B cell (primary cell): Measurements from ENCODE around the gene SEMA3G. TPM values are rescaled to one million over a fixed set of nuclear protein-coding genes. Genes with fewer than 3 reads are reported as not detected.

ENCODE experiments used
- ATAC-seq: fragments of 200-7000 bp; cut with Tn5 transposase; one replicate; pipeline ENCODE4 v1.10.0; 2021; ENCODE audit warnings: low read depth, mild to moderate bottlenecking, moderate number of reproducible peaks, moderate library complexity
- CTCF ChIA-PET: fragments of 350-600 bp; sonication (Branson Sonifier 250); formaldehyde crosslinking; loops from one replicate; lab custom pipeline; 2021; ENCODE audit warnings: antibody characterized with exemption, inconsistent platforms; lab: Charles Lee
- POLR2A ChIA-PET: fragments of 350-600 bp; sonication (Branson Sonifier 250); formaldehyde crosslinking; loops from one replicate; lab custom pipeline; 2021; ENCODE audit warnings: antibody characterized with exemption; lab: Charles Lee
- DNase-seq: peaks from one replicate; pipeline ENCODE4 v3.0.0; 2013
- H2AFZ ChIP-seq: 2 replicates; pipeline ENCODE4 v1.6.1; 2012; ENCODE audit warnings: mild to moderate bottlenecking, low read depth, low read length; ENCODE audit not compliant: insufficient read depth, poor library complexity, severe bottlenecking
- H3K27ac ChIP-seq, 2 donors: 1 replicate in 1 of 2; 2 replicates in 1 of 2; pipeline ENCODE4 v1.5.1; 2012 to 2013; ENCODE audit warnings: low read length in 2 of 2, mild to moderate bottlenecking in 2 of 2, moderate library complexity in 1 of 2
- H3K27me3 ChIP-seq, 4 experiments: fragments of 200-600 bp in 1 of 4; sonication (generic) in 1 of 4; replicated peaks in 1 of 4; 1 replicate in 2 of 4; 2 replicates in 2 of 4; pipeline versions ENCODE4 v1.6.1 to v1.7.0; 2013 to 2016; ENCODE audit warnings: low read length in 3 of 4, mild to moderate bottlenecking in 2 of 4, mixed read lengths in 1 of 4, moderate library complexity in 1 of 4; ENCODE audit not compliant: insufficient read depth in 4 of 4, control insufficient read depth in 3 of 4; ENCODE audit errors: control extremely low read depth in 1 of 4
- H3K36me3 ChIP-seq, 2 experiments: replicated peaks in 1 of 2; 1 replicate in 1 of 2; 2 replicates in 1 of 2; pipeline versions ENCODE4 v1.6.1 to v1.7.1; 2013; ENCODE audit warnings: low read length in 1 of 2; ENCODE audit not compliant: insufficient read depth in 2 of 2, control insufficient read depth in 1 of 2; ENCODE audit errors: control extremely low read depth in 1 of 2, extremely low read depth in 1 of 2
- H3K4me1 ChIP-seq, 2 donors: fragments of 200-600 bp in 1 of 2; sonication (generic) in 1 of 2; 1 replicate in 1 of 2; 2 replicates in 1 of 2; pipeline versions ENCODE4 v1.5.1 to v1.6.1; 2013 to 2017; ENCODE audit warnings: low read length in 2 of 2; ENCODE audit not compliant: control insufficient read depth in 2 of 2, insufficient read depth in 2 of 2
- H3K4me2 ChIP-seq: replicated peaks from 2 replicates; pipeline ENCODE3; 2012; ENCODE audit warnings: mild to moderate bottlenecking, low read depth, low read length; ENCODE audit not compliant: poor library complexity, severe bottlenecking
- H3K4me3 ChIP-seq, 5 experiments: fragments of 200-600 bp in 1 of 5; sonication (generic) in 1 of 5; 1 replicate in 3 of 5; 2 replicates in 2 of 5; pipeline versions ENCODE4 v1.5.1 to v1.7.0; 2011 to 2016; ENCODE audit warnings: low read length in 4 of 5, mild to moderate bottlenecking in 4 of 5, low read depth in 2 of 5, control low read depth in 1 of 5, moderate library complexity in 1 of 5; ENCODE audit not compliant: insufficient read depth in 1 of 5; ENCODE audit errors: control extremely low read depth in 1 of 5, extremely low read depth in 1 of 5
- H3K79me2 ChIP-seq: fragments of 200-600 bp; sonication (generic); one replicate; pipeline ENCODE4 v1.6.0; 2016; ENCODE audit warnings: low read length; ENCODE audit not compliant: control insufficient read depth, insufficient read depth
- H3K9ac ChIP-seq: fragments of 200-600 bp; sonication (generic); 2 replicates; pipeline ENCODE4 v1.6.1; 2017; ENCODE audit warnings: mild to moderate bottlenecking, low read length, moderate library complexity
- H3K9me3 ChIP-seq, 3 donors: one replicate each; pipeline versions ENCODE4 v1.6.1 to v1.7.1; 2013; ENCODE audit warnings: low read length in 2 of 3; ENCODE audit not compliant: control insufficient read depth in 2 of 3, insufficient read depth in 1 of 3; ENCODE audit errors: control extremely low read depth in 1 of 3
- H4K20me1 ChIP-seq: 2 replicates; pipeline ENCODE4 v1.6.0; 2012; ENCODE audit warnings: mild to moderate bottlenecking, low read length; ENCODE audit not compliant: insufficient read depth, control insufficient read depth, poor library complexity, severe bottlenecking
- H3K27ac Mint-ChIP-seq: one replicate; pipeline ENCODE4 v1.8.0; 2021; ENCODE audit warnings: mixed read lengths
- H3K27me3 Mint-ChIP-seq: one replicate; pipeline ENCODE4 v1.8.0; 2021; ENCODE audit warnings: mixed read lengths
- H3K4me1 Mint-ChIP-seq: one replicate; pipeline ENCODE4 v1.8.0; 2021; ENCODE audit warnings: mixed read lengths
- H3K4me3 Mint-ChIP-seq: one replicate; pipeline ENCODE4 v1.8.0; 2021; ENCODE audit warnings: mixed read lengths
- H3K9me3 Mint-ChIP-seq: one replicate; pipeline ENCODE4 v1.8.0; 2022; ENCODE audit warnings: mixed read lengths; ENCODE audit not compliant: insufficient read depth
- EZH2 ChIP-seq: IDR thresholded peaks from 2 replicates; pipeline ENCODE4 v1.6.1; 2012; ENCODE audit warnings: borderline replicate concordance, low read depth, mild to moderate bottlenecking, moderate library complexity, low read length; ENCODE audit not compliant: insufficient read depth, poor library complexity, severe bottlenecking
- WGBS: methylation state at CpG from one replicate; pipeline ENCODE4 v1.1.5; 2013; ENCODE audit warnings: missing lambda C conversion rate; ENCODE audit not compliant: insufficient coverage; 5-methylcytosine and 5-hydroxymethylcytosine counted together
- intact Hi-C: fragments of 100-400 bp; cut with micrococcal nuclease; formaldehyde crosslinking; loops from one replicate; pipeline ENCODE4 v1.10.0; 2022
- polyA plus RNA-seq: library from polyadenylated mRNA; depleted of rRNA; stranded (reverse); fragments of >200 nt; gene quantifications from 2 replicates; pipeline ENCODE4 v1.2.3, GENCODE V29; 2012
- total RNA-seq, 2 donors: library from RNA; stranded (reverse); fragments of 120-200 nt in 1 of 2; gene quantifications; 1 replicate in 1 of 2; 2 replicates in 1 of 2; pipeline versions ENCODE4 v1.2.3 to v1.2.4, GENCODE V29; 2013 to 2022
- TF ChIP-seq, protein P1 (sequence below): fragments of 200-600 bp; IDR thresholded peaks from one replicate; pipeline ENCODE4 v1.8.0; 2022; ENCODE audit warnings: antibody characterized with exemption, mild to moderate bottlenecking

SEMA3G gene
- total and polyA plus RNA-seq, 2 donors (not counting 1 experiment from before 2014, with no cell fraction given): 0.10 to 0.42 TPM

DNA sequence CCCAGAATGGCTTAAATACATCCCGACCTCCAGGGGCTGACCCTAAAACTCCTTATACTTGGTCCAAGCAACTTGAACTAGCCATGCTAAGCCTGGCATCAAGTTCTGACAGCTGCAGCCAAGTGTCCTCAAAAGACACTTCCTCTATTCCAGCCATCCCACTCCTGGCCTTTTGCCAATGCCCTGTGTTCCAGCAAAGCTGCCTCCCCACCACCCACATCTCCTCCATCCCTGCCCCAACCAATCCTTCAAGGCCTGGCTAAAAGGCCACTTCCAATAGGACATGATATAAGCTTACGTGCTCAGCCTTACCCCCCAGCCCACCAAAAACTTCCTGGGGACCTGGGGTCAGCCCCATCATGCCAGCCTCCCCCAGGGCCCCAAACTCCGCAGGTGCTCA, 40.9 kb downstream of the SEMA3G start:
- H3K4me3 Mint-ChIP-seq: no peak overlapping the region
- no peaks in the 10 kb centered on the region for H3K27me3 ChIP-seq
- no peak overlapping the region for H3K27ac Mint-ChIP-seq
- peaks cover 6 to 12% of the 10 kb centered on the region in 2 donors for H3K4me1 ChIP-seq
- TF ChIP-seq, protein P1, sequence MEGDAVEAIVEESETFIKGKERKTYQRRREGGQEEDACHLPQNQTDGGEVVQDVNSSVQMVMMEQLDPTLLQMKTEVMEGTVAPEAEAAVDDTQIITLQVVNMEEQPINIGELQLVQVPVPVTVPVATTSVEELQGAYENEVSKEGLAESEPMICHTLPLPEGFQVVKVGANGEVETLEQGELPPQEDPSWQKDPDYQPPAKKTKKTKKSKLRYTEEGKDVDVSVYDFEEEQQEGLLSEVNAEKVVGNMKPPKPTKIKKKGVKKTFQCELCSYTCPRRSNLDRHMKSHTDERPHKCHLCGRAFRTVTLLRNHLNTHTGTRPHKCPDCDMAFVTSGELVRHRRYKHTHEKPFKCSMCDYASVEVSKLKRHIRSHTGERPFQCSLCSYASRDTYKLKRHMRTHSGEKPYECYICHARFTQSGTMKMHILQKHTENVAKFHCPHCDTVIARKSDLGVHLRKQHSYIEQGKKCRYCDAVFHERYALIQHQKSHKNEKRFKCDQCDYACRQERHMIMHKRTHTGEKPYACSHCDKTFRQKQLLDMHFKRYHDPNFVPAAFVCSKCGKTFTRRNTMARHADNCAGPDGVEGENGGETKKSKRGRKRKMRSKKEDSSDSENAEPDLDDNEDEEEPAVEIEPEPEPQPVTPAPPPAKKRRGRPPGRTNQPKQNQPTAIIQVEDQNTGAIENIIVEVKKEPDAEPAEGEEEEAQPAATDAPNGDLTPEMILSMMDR: no peak
- no peak for TF ChIP-seq EZH2
- H3K4me2 ChIP-seq: no peak overlapping the region
- no peak overlapping the region for H3K4me3 ChIP-seq
- no peak overlapping the region for H3K9ac ChIP-seq
- peaks cover 11% of the 10 kb centered on the region for H3K4me1 Mint-ChIP-seq
- POLR2A ChIA-PET: no interaction called here
- H3K79me2 ChIP-seq: peaks cover 25% of the 10 kb centered on the region
- no peak overlapping the region for H2AFZ ChIP-seq
- WGBS: 97% methylated on average over 3 of the region's 3 CpGs
- intact Hi-C loops: no loop called here
- peaks cover 4 to 93% of the 10 kb centered on the region in 2 experiments for H3K36me3 ChIP-seq
- DNase-seq (no peak), ATAC-seq (no peak)
- no peaks in the 10 kb centered on the region for H3K9me3 Mint-ChIP-seq
- H4K20me1 ChIP-seq: peaks cover 14% of the 10 kb centered on the region
- H3K27me3 Mint-ChIP-seq: no peaks in the 10 kb centered on the region
- H3K27ac ChIP-seq: no peak overlapping the region
- H3K9me3 ChIP-seq: no peaks in the 10 kb centered on the region
- CTCF ChIA-PET: no interaction called here

DNA sequence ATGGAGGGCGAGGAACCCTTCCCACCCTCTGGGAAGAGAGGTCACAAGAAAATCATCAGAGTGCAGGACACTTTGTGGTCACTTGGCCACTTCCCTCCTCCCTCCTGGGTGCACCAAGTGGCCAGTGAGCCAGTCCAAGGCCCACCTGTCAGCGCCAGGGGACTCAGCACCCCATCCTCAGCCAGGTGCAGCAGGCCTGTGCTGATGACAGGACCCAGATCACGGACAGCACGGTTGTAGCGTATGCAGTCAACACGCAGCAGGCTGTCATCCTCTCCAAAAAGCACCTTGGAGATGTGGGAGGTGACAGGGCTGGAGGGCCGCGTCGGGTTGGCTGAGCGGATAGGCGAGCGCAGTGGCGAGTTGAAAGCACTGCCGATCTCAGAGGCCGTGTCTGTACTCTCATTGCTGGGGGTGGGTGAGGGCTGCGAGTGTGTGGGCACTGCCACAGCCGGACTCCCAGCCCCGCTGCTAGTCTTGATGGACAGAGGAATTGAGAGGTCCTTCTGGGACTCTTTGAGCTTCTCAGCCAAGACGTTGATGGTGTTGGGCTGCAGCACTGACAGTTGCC, 41.5 kb downstream of the SEMA3G start:
- Mint-ChIP-seq H3K9me3 (no peaks in the 10 kb centered on the region), H3K27ac (no peak overlapping the region), H3K27me3 (no peaks in the 10 kb centered on the region), H3K4me1 (peaks cover 5% of the 10 kb centered on the region), H3K4me3 (no peak overlapping the region)
- TF ChIP-seq EZH2: no peak
- TF ChIP-seq, protein P1: no peak
- Histone ChIP-seq H3K4me1 (peaks cover 0 to 6% of the 10 kb centered on the region in 2 donors), H3K27ac (no peak overlapping the region), H3K79me2 (peaks cover 19% of the 10 kb centered on the region), H3K4me3 (no peak overlapping the region), H3K36me3 (peaks cover 4 to 88% of the 10 kb centered on the region in 2 experiments), H2AFZ (no peak overlapping the region), H4K20me1 (peaks cover 14% of the 10 kb centered on the region), H3K9me3 (no peaks in the 10 kb centered on the region), H3K4me2 (no peak overlapping the region), H3K9ac (no peak overlapping the region), H3K27me3 (no peaks in the 10 kb centered on the region)
- ATAC-seq (no peak), DNase-seq (no peak)
- 97% methylated on average over 17 of the region's 19 CpGs for WGBS
- intact Hi-C loops: no loop called here
- ChIA-PET POLR2A (no interaction called here), CTCF (no interaction called here)
